GM18861 (cell line): ENCODE results near the gene RNF213.
"Not testable (repeated sequence)": the region's sequence is repeated elsewhere in the genome, so short reads cannot be mapped to it uniquely, and the experiment has no call there.

Source experiments
- ATAC-seq: cut with Tn5 transposase; IDR thresholded peaks from one replicate; pipeline ENCODE4 v1.9.1; 2021; ENCODE audit not compliant: unreplicated experiment

Gene RNF213

DNA sequence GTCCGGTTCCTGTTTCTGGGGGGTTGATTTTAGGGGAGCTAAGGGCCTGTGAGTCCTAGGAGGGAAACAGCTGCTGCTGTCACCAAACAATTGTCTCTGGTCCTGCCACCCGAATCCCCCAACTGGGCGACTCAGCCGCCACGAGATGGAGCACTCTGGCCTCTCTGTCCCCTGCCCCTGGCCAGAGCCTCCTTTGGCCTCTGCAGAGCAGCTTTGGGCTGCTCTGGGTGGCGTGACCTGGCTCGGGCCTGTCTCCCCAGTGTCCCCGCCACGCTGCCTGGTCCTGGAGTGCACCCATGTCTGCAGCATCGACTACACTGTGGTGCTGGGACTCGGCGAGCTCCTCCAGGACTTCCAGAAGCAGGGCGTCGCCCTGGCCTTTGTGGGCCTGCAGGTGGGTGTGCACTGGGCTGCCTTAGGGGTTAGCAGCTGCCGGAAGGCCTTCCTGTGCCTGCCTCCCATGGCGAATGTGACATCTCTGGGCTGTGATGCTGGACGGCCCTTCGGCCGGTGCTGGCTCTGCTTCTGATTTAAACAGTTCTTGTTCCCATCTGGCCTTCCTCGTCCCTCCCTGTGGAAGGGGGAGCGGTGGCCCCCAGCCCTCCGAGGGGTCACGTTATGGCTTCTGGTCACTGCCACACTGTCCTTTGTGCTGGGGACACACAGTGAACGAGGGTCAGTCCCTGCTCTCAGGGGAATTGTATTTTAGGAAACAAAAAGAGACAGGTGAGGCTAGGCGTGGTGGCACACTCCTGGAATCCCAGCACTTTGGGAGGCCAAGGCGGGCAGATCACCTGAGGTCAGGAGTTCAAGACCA is 11.6 kb upstream of the RNF213 start:
- no peak for ATAC-seq

GRCh38 chr17:80251966-80252365 is 8.7 kb upstream of the RNF213 start:
- ATAC-seq = no peak

- no peak for ATAC-seq
Observed at GRCh38 chr17:80252871-80253270, 7.8 kb upstream of the RNF213 start.

DNA sequence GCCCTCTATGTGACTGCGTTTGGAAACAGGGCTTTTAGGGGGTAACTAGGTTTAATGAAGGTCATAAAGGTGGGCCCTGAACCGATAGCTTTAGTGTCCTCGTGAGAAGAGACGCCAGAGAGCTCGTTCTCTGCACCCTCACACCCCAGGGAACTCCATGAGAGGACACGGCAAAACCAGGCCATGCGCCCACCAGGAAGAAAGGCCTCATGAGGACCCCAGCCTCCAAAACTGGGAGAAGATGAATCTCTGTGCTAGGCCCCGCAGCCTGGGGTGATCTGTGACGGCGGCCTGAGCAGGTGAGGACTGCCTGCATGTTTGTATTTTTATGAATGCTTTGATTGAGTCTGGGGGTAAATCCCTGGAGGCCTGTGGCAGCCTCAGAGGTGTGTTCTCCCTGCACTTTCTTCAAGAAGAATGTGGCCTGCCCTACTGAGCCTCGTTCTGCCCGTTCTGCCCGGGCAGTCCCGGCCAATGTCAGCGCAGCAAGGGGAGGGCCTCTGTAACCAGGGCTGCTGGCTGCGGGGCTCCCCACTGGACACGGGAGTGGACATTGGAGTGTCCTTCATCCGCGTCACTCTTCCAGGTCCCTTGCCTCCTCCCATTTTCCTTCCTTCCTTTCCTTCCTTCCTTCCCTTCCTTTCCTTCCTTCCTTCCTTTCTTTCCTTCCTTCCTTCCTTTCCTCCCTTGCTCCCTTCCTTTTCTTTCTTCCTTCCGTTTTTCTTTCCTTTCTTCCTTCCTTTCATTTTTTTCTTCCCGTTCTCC is 6.8 kb upstream of the RNF213 start:
- no peak for ATAC-seq

- ATAC-seq = peak; percentile 44
Observed at GRCh38 chr17:80254396-80255251, 6.0 kb upstream of the RNF213 start.

DNA sequence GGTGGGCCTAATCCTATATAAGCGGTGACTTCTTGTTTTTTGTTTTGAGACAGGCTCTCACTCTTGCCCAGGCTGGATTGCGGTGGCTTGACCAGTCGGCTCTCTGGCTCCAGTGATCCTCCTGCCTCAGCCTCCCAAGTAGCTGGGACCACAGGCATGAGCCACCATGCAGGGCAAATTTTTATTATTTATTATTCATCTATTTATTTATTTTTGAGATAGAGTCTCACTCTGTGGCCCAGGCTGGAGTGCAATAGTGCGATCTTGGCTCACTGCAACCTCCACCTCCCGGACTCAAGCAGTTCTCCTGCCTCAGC is 4.7 kb upstream of the RNF213 start:
- no peak for ATAC-seq

GRCh38 chr17:80257716-80258213 is 2.9 kb upstream of the RNF213 start:
- no peak for ATAC-seq

GRCh38 chr17:80258296-80258695 is 2.4 kb upstream of the RNF213 start:
- ATAC-seq = not testable (repeated sequence)

DNA sequence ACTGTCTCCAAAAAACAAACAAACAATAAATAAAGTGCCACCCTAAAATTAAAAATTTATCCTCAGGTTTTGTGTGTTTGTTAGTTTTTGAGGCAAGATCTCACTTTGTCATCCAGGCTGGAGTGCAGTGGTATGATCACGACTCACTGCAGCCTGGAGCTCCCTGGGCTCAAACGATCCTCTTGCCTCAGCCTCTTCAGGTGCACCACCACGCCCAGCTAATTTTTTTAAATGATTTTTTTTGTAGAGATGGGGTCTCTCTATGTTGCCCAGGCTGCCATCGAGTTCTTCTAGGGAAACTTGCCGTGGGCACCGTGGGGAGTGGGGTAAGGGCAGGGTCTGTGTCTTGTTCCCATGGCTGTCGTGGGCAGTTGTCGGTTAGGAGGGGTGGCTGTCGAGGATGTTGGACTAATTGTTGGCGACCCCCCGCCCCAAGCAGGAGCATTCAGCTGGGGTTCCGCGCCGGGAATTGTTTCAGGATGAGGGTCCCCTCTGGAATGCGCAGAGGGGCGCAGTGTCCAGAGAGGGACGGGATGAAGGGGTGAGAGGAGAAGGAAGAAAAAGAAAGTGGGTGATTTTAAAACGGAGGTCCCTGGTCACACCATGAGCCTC is 1.1 kb upstream of the RNF213 start:
- no peak for ATAC-seq

DNA sequence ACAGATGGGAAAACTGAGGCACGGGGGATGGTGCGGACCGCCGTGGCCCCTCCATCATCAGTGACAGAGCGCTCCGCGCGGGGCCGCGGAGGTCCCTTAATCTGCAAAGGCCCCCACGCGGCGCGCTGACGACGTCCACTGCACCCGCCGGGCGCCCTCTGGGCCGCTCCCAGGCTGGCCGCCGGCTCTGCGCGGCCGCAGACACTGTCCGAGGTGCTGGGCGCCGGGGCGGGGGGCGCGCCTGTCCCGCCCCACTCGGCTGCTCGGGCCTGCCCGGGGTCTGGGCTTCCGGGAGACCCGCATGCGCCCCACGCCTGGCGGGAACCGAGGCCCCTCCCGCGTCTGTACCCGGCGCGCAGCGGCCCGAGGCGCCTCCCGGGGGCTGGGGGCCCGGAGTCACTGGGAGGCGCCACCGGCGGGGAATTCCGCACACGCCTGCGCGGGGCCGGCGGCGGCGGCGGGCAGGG is 550 bp upstream of the RNF213 start:
- ATAC-seq = peak; percentile 26

DNA sequence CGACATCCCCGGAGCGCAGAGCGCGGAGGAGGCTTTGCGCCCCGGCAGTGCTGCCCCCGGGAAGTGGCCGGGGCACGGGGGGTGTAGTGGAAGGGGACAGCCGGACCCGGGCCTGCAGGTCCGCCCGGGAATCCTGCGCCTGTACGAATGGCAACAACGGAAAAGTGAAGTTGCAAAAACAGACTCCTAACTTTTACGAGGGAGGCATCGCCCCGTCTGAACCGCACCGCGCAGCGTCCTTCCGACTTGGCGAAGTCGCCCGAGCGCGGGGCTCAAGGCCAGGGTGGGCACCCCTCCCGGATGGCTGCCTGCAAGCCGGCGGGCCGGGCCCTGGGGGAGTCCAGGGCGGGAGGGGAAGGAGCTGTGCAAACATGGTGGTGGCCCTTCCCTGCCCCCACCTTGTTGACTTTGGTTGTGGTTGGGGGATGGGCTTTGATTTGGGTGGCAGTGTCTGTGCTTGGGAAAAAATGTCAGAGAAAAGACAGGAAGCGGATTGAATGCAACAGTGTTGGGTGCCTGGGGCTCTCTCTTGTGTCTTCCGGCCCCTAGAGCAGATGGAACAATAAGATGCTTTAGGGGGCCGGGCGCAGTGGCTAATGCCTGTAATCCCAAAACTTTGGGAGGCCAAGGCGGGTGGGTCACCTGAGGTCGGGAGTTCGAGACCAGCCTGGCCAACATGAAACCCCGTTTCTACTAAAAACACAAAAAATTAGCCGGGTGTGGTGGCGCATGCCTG is 675 bp downstream of the RNF213 start:
- peak; percentile 3 for ATAC-seq

DNA sequence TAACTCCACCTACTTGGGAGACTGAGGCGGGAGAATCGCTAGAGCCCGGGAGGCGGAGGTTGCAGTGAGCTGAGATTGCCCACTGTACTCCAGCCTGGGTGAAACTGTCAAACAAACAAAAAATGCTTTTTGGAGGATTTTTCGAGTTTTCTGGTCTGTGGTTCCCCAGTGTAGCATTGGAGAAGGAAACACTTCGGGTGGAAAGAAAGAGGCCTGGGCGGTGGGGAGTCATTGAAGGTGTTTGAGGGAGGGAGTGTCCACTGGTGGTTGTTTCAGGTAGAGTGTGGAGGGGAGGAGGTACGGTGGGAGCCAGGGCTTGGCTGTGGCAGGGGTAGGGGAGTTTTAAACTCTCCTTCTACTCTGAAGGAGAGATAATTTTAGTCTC is 1.2 kb downstream of the RNF213 start:
- ATAC-seq = no peak

- ATAC-seq = no peak
Observed at GRCh38 chr17:80262291-80262690, 1.6 kb downstream of the RNF213 start.

GRCh38 chr17:80262775-80263244 is 2.2 kb downstream of the RNF213 start:
- no peak for ATAC-seq

GRCh38 chr17:80263253-80264204 is 2.9 kb downstream of the RNF213 start:
- ATAC-seq = peak; percentile 42

DNA sequence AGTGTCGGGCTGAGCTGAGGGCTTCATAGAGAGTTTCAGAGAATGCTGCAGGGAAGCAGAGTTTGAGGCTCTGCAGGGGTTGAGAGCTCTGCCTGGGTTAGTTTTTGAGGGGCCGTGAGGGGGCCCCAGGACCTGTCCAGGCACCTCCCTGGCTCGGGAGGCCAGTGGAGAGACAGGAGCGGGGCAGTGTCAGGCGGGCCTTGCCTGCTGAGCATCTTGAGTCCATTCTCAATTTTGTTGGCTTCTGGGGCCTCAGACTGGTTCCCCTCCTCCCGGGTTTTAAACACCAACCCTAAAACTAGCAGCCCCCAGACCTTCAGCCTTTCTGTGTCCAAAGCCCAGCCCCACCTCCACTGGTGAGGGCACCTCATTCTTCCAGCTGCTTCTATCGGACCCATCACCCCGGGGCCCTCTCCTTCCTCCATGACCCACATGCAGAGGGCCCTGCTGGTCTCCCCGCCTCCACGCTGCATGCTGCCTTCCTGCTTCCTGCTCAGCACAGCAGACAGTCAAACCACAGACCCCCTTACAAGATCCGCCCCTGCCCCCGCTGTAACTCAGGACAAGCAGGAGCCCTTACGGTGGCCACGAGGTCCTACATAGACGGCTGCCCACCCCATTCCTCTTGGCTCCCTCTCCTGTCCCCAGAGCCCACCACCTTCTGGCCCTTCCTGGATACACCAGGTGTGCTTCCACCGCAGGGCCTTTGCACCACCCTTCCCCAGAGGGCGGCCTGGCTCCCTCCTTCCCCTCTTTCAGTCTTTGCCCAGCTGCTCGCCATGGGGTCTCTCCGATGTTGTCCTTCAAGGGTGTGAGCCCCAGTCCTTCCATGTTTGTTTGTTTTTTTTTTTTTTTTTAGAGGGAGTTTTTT is 3.8 kb downstream of the RNF213 start:
- no peak for ATAC-seq

- ATAC-seq = no peak
Observed at GRCh38 chr17:80265205-80266068, 4.8 kb downstream of the RNF213 start.
